HepG2 (cell line): ENCODE measurements around the gene NDST1. TPM values are rescaled to one million over a fixed set of nuclear protein-coding genes. Genes with fewer than 3 reads are reported as not detected.
A peak's percentile ranks its signal among the peaks of the same experiment; 100 is the strongest.

Experiments
- DMAP1 ChIP-seq: IDR thresholded peaks from 2 replicates; pipeline ENCODE4 v1.6.1; 2016
- HMGA1 ChIP-seq: sonication (generic); formaldehyde crosslinking; conservative IDR thresholded peaks from 2 replicates; pipeline ENCODE4 v1.4.0; 2020; ENCODE audit warnings: missing genetic modification reagents
- KLF9 ChIP-seq: IDR thresholded peaks from 2 replicates; pipeline ENCODE4 v1.6.1; 2016; ENCODE audit warnings: low read depth
- PRDM10 ChIP-seq: sonication (generic); formaldehyde crosslinking; IDR thresholded peaks from 2 replicates; pipeline ENCODE4 v1.4.0; 2020; ENCODE audit warnings: low read depth, missing genetic modification reagents
- RERE ChIP-seq: IDR thresholded peaks from 2 replicates; pipeline ENCODE4 v1.6.1; 2016; ENCODE audit warnings: low read depth, missing genetic modification reagents, missing compliant biosample characterization
- SIN3B ChIP-seq: fragments of 150-350 bp; IDR thresholded peaks from 2 replicates; pipeline ENCODE4 v1.6.1; 2014; ENCODE audit warnings: low read length
- YEATS2 ChIP-seq: sonication (generic); formaldehyde crosslinking; IDR thresholded peaks from 2 replicates; pipeline ENCODE4 v1.4.0; 2020; ENCODE audit warnings: missing genetic modification reagents, borderline replicate concordance
- ZFY ChIP-seq: sonication (generic); formaldehyde crosslinking; IDR thresholded peaks from 2 replicates; pipeline ENCODE4 v1.4.0; 2020; ENCODE audit warnings: missing genetic modification reagents
- ZNF576 ChIP-seq: sonication (generic); formaldehyde crosslinking; IDR thresholded peaks from 2 replicates; pipeline ENCODE4 v1.4.0; 2020; ENCODE audit warnings: mild to moderate bottlenecking, missing genetic modification reagents
- ZNF577 ChIP-seq: sonication (generic); formaldehyde crosslinking; IDR thresholded peaks from 2 replicates; pipeline ENCODE4 v1.4.0; 2020; ENCODE audit warnings: mild to moderate bottlenecking, low read depth, missing genetic modification reagents, borderline replicate concordance
- ZNF790 ChIP-seq: sonication (generic); formaldehyde crosslinking; IDR thresholded peaks from 2 replicates; pipeline ENCODE4 v1.8.0; 2022; ENCODE audit warnings: missing genetic modification reagents, mild to moderate bottlenecking, borderline replicate concordance
- ZSCAN20 ChIP-seq: sonication (generic); formaldehyde crosslinking; IDR thresholded peaks from 2 replicates; pipeline ENCODE4 v1.4.0; 2020; ENCODE audit warnings: missing genetic modification reagents, mild to moderate bottlenecking, borderline replicate concordance
- polyA plus RNA-seq, 8 experiments: library from polyadenylated mRNA; depleted of rRNA in 3 of 8; stranded (reverse) in 7 of 8; unstranded in 1 of 8; fragments of >200 nt; fragmentation: Illumina TruSeq in 4 of 8; extraction: Trizol in 4 of 8; gene quantifications; 2 replicates each; pipeline versions ENCODE4 v1.2.1 to v1.2.3, GENCODE V29; 2011 to 2016; ENCODE audit warnings: low read depth in 4 of 8, missing spikeins in 1 of 8, mixed read lengths in 1 of 8; ENCODE audit not compliant: insufficient read depth in 1 of 8
- total RNA-seq, 5 experiments: library from RNA; depleted of rRNA; stranded (reverse); fragments of >200 nt; fragmentation: Illumina TruSeq; extraction: Trizol; gene quantifications; 2 replicates each; pipeline ENCODE4 v1.2.3, GENCODE V29; 2016; ENCODE audit warnings: low read depth in 1 of 5
- TF ChIP-seq, protein P1 (sequence below): sonication (generic); formaldehyde crosslinking; conservative IDR thresholded peaks from 2 replicates; pipeline ENCODE4 v1.8.0; 2022; ENCODE audit warnings: mild to moderate bottlenecking, moderate library complexity, missing genetic modification reagents
- TF ChIP-seq, protein P2 (sequence below): sonication (generic); formaldehyde crosslinking; IDR thresholded peaks from 2 replicates; pipeline ENCODE4 v1.5.1; 2020; ENCODE audit warnings: missing genetic modification reagents, mild to moderate bottlenecking, borderline replicate concordance

The NDST1 gene
- total and polyA plus RNA-seq, 2 of the 13 experiments (the other 11 are each of a cell fraction or from before 2014, with no cell fraction given), result 23.8 to 26.2 TPM

DNA sequence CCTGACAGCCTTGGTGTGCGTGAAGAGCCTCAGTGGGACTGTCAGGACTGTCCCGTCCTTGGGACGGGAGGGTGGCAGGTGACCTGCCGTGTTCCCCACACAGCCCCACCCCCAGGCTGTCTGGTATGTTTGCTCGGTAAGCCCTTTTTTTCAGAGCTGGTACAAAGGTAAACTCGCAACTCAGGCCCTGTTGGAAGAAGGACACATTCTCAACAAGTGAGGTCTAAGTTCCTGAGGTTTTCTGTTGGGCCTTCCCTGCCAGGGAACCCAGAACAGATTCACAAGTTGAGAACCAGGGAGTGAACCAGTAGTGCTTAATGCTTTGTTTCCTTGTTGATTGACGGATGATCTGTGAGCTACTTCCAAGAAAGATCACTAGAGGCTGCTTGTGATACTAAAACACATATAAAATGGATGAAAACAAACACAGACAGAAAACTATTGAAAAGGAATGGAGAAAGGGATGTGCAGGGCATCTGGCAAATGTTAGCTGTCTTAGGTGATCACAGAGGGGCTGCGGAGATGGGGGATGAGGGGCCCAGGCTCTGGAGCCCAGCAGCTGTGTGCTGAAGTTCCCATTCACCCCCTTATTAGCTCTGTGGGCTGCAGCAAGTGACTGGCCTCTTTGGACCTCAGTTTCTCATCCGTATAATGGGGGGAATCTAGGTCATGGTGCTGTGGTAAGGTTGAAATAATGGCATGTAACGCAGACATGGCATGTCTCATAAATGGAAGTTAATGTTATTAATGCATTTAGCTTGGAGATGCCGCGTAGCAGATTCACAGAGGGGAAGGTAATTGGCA lies 2.7 kb downstream of the NDST1 start (continued):
- TF ChIP-seq ZNF576, result no peak
- TF ChIP-seq DMAP1, result peak; percentile 48; the same call in 1 of the 2 replicates
- no peak for TF ChIP-seq ZNF577
- no peak for TF ChIP-seq SIN3B
- TF ChIP-seq RERE (CRISPR knock-in tag), result 0 out of 2 replicates have a peak, but pooled peaks have one; percentile 57
- 0 out of 2 replicates have a peak, but pooled peaks have one; percentile 38 for TF ChIP-seq KLF9 (CRISPR knock-in tag)
- TF ChIP-seq ZSCAN20 (CRISPR knock-in tag), result no peak
- TF ChIP-seq, protein P1, sequence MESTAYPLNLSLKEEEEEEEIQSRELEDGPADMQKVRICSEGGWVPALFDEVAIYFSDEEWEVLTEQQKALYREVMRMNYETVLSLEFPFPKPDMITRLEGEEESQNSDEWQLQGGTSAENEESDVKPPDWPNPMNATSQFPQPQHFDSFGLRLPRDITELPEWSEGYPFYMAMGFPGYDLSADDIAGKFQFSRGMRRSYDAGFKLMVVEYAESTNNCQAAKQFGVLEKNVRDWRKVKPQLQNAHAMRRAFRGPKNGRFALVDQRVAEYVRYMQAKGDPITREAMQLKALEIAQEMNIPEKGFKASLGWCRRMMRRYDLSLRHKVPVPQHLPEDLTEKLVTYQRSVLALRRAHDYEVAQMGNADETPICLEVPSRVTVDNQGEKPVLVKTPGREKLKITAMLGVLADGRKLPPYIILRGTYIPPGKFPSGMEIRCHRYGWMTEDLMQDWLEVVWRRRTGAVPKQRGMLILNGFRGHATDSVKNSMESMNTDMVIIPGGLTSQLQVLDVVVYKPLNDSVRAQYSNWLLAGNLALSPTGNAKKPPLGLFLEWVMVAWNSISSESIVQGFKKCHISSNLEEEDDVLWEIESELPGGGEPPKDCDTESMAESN (CRISPR knock-in tag), result 0 out of 2 replicates have a peak, but pooled peaks have one; percentile 47
- TF ChIP-seq PRDM10 (CRISPR knock-in tag), result no peak; the same call in 1 of the 2 replicates
- TF ChIP-seq YEATS2 (CRISPR knock-in tag), result peak; percentile 55; the same call in 1 of the 2 replicates
- TF ChIP-seq ZNF790 (CRISPR knock-in tag), result no peak
- TF ChIP-seq HMGA1 (CRISPR knock-in tag), result no peak
- peak; percentile 67 for TF ChIP-seq ZFY (CRISPR knock-in tag)
- TF ChIP-seq, protein P2, sequence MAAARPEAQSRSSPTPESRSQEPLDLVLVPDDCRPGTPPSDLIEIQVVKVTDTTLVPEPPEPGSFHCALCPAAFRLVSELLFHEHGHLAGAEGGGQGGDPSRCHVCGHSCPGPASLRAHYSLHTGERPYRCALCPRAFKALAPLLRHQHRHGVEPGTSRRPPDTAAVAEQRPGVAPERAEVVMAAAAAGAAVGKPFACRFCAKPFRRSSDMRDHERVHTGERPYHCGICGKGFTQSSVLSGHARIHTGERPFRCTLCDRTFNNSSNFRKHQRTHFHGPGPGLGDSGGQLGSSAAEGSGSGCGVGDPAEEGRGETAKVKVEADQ (CRISPR knock-in tag), result peak; percentile 65; the same call in 1 of the 2 replicates
